ENCODE measurements around the gene BMPR1A.

BMPR1A gene

DNA sequence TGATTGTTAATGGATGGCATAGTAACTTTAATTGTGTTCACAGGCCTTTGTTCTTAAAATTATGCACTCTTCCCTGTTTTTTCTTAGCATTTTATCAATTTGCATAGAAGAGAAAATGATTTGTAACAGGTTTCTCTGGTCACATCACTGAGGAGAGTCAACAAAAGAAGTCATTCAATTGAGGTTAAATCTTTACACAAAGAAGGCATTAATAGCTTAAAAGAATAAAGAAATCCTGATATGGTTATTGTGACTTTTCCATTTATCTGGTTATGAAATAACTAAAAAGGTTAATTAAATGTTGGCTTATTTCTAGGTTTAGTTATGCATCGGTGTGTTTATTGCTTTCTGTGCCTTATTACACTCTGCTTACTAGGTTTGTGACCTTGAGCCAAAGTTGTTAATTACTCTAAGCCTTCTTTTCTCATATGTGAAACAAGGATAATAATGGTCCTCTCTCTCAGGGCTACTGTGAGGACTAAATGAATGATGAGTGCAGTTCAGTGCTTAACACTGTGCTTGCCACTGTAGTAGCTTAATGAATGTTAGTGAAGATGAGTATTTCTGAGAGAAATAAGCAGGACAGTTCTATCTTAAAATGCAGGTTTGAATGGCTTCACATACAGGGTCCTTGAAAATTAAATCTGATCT, 12.1 kb downstream of the BMPR1A start:
- no peak for DNase-seq

DNA sequence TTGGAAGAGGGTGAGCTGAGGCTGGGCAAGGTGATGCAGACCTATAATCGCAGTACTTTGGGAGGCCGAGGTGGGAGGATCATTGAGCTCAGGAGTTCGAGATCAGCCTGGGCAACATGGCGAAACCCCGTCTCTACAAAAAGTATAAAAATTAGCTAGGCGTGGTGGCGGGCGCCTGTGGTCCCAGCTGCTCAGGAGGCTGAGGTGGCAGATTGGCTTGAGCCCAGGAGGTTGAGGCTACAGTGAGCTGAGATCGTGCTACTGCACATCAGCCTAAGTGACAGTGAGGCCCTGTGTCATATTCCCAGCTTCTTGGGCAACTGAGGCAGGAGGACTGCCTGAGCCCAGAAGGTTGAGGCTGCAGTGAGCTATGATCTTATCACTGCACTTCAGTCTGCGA, 13.6 kb downstream of the BMPR1A start:
- no peak for DNase-seq

DNA sequence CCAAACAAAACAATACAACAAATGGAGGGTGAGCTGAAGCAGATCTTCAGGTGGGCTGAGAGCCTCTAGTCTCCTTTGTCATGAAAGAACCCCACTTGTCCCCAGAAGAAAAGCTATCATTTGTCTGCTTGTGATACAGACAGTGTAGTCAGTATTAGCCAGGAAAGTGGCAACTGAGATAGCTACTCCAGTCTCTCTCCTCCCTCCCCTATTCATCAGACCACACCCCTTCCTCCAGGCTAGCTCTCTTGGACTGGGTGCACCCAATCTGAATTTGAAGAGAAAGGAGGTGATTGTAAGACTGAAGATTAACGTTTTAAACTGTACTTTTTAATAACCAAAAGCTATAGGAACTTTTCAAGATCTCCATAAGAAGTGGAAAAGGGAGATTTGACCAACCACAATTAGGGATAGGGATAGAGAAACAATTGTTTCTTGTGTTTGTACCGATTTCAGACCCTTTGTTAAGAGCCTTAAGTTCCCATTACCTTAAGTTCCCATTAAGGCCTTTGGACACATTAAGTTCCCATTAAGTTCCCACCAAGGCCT, 14.1 kb downstream of the BMPR1A start:
- DNase-seq: no peak

DNA sequence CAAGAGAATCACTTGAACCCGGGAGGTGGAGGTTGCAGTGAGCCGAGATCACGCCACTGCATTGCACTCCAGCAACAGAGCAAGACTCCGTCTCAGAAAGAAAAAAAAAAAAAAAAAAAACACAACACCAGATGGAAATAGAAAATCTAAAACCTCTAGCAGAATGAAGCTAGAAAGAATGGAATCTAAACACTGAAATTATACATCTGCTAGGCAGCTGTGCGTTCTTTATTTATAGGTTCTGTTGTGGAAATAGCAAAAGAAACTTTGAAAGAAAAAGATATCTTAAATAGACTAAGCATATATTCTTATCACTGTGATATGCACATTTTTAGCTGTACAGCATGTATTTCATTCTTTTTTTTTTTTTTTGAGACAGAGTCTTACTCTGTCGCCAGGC, 17.1 kb downstream of the BMPR1A start:
- DNase-seq: no peak

DNA sequence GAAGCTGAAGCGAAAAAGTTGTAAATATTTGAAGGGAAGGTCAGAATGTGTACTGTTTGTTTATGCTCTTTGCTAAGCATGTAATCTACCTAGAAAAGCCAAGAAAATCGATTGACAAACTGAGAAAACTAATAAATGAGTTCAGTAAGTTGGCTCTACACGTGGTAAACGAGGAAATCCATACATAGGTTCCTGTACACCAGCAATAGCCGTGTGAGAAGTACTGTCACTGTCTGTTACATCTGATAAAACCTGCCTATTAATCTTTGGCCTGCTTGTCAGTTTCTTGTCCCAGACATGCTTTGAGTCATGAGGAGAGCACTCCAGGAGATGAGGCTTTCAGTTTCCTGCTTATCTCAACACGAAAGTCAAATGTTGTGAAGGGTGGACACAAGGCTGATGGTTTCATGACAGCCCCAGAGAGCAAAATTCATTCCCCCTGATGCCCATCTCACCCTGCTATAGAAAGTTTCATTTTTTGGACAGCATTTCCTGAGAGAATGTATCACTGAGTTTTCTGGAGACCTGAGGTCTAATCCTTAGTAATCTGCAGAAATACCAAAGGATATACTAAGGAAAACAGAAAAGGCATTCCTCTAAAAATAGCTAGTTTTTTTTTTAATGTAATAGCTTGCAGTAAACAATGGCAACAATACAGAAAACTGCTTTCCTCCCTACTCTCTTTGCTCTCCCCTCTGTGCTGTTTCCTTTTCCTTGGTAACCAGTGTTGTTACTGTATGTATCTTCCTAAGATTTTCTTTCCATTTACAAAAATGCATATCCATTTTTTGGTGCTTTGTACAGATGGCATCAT, 18.8 kb downstream of the BMPR1A start:
- DNase-seq: no peak

DNA sequence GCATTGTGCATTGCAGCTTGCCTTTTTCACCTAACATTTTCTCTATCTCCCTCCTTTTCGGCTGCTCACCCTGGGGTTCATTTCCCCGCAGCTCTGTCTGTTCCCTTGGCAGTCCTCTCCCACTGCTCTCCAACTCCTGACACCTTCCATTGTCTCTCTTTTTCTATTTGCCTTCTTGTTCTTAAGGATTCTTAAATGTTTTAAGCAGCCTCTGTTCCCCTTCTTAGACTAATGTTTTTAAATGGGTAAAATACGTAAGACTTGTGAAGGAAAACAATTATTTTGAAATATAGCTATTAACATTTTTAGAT, 19.4 kb downstream of the BMPR1A start:
- DNase-seq: no peak

DNA sequence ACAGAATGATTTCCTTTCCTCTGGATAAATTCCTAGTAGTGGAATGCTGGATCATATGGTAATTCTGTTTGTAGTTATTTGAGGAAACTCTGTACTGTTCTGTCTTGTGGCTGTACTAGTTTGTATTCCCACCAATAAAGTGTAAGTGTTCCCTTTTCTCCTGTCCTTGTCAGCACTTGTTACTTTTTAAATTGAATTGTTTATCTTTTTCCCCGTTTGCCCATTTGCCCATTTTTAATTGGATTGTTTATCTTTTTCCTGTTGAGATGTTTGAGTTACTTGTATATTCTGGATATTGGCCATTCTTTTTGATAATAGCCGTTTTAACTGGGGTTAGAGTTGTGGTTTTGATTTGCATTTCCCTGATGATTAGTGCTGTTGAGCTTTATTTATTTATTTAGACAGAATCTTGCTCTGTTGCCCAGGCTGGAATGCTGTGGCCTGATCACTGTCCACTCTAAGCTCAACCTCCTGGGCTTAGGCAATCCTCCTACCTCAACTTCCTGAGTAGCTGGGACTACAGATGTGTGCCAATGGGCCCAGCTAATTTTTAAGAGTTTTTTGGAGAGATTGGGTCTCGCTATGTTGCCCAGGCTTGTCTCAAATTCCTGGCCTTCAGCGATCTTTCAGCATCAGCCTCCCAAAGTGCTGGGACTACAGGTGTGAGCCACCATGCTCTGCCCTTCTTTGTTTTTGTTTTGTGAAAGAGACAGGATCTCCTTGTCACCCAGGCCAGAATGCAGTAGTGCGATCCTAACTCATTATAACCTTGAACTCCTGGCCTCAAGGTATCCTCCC, 23.0 kb downstream of the BMPR1A start:
- no peak for DNase-seq

DNA sequence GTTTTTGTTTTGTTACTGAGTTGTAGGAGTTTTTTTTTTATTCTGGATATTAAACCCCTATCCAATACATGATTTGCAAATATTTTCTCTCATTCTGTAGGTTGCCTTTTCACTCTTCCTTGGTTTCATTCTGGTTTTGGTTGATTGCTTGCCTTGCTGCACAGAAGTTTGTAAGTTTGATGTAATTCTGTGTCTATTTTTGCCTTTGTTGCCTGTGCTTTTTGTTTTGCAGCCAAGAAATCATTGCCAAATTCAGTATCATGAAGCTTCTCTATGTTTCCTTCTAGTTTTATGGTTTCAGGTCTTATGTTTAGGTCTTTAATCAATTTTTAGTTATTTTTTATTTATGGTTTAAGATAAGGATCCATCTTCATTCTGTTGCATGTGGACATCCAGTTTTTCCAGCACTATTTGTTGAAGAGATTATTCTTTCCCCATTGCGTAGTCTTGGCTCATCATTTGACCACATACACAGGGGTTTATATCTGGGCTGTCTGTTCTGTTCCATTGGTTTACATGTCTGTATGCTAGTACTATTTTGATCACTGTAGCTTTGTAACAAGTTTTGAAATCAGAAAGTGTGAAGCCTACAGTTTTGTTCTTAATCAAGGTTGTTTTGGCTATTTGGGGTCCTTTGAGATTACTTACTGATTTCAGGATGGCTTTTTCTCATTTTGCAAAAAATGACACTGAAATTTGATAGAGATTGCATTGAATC, 26.4 kb downstream of the BMPR1A start:
- DNase-seq: no peak

DNA sequence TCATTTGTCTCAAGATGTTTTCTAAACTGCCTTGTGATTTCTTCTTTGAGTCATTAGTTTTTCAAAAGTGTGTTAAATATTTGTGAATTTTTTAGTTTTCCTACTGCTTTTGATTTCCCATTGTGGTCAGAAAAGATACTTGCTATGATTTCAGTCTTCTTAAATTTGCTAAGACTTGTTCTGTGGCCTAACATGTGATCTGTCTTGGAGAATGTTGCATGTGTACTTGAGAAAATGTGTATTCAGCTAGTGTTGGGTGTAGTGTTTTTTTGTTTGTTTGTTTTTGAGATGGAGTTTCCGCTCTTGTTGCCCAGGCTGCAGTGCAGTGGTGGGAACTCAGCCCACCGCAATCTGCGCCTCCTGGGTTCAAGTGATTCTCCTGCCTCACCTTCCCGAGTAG, 28.6 kb downstream of the BMPR1A start:
- no peak for DNase-seq

DNA sequence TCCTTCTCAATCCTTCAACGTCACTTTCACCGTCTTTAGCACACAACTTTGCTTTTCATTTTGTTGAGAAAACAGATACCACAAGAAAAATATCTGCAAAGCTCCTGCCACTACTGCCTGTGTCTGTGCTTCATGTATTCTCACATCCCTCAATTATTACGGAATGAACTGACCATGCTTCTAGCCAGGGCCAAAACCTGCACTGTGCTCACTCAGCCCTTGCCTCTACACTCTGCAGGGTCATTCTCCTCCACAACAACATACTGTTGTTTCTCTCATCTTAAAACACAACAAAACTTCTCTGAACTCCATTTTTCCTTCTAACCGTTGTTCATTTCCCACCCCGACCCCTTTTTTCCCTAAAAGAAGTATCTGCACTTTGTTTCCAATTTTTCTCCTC, 29.5 kb downstream of the BMPR1A start:
- DNase-seq: no peak

DNA sequence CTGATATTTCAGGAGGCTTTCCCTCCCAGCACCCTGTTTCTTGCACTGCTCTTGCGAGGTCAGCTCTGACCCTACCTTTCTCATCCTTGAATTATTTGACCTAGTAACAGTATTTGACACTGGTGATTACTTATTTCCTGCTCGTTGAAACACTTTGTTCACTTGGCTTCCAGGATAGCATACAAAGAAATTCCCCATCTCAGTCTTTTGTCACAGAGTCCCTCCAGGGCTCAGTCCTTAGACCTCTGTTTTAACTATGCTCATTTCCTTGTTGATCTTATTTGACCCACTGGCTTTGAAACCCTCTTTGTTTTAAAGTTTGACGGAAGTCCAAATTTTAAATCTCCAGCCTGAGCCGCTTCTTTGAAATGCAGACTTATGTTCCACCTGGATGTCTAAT, 29.9 kb downstream of the BMPR1A start:
- DNase-seq: no peak

DNA sequence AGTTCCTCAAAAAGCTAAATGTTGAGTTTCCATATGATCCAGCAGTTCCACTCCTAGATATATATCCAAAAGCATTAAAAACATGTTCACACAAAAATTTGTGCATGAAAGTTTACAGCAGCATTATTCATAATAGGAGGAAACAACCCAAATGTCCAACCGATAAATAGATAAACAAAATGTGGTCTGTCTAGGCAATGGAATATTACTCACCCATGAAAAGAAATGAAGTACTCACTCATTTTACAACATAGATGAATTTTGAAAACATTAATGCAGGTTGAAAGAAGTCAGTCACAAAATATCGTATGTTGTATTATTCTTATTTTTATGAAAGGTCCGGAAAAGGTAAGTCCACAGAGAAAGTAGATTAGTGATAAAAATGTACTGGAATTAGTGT, 34.0 kb downstream of the BMPR1A start:
- no peak for DNase-seq

DNA sequence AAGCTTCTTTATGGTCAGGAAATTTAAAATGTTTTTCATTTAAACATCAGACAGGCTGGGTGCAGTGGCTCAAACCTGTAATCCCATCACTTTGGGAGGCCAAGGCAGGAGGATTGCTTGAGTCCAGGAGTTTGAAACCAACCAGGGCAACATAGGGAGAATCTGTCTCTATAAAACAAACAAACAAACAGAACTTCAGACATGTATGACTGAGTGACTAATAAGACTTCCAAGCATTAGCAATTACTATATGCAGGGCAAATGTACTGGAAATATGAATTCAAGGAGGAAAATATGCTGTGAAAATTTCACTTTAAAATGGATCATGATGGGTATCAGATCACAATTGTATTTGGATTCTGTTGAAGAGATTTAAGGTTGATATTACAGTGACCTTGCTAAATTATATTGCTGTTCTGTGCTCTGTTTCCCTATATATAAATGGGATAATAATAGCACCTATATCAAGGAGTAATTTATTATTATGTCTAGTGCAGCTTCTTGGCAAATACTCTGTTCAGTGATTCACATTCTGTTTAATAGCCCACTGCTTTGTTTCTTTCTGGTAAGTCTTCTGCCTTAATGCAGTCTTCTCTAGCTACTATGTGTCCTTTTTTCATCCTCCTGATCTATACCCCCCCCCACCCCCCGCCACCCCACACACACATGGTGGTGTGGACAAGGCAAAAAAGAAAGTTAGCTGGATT, 36.2 kb downstream of the BMPR1A start:
- no peak for DNase-seq

DNA sequence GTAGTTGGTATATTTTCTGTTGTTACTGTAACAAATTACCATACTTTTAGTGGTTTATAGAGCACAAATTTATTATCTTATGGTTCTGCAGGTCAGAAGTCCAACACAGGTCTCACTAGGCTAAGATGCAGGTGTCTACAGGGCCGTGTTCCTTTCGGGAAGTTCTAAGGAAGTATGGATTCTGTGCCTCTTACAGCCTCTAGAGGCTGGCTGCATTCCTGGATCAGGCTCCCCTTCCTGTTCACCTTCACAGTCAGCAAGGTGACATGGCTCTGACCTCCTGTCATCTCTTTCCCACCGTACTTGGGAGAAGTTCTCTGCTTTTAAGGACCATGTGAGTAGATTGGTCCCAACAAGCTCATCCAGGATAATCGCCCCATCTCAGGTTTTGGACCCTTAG, 37.3 kb downstream of the BMPR1A start:
- no peak for DNase-seq

DNA sequence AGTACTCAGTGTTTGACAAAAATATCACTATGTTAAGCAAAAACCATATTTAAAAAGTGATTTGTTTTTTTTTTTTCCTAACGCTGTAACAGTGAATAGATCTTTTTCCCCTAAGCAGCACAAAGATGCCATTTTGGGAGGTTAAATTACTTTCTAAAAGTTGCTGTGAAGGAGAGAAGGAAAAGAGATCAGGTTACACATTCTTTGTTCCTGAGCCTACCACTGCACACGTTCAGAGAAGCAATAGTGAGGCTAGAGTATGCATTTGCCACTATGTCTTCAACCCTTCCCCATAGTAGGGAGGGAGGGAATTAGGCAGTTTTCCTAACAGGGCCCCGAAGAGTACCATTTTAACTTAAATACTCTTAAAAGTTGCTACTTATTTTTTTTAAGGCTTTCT, 38.9 kb downstream of the BMPR1A start:
- no peak for DNase-seq

DNA sequence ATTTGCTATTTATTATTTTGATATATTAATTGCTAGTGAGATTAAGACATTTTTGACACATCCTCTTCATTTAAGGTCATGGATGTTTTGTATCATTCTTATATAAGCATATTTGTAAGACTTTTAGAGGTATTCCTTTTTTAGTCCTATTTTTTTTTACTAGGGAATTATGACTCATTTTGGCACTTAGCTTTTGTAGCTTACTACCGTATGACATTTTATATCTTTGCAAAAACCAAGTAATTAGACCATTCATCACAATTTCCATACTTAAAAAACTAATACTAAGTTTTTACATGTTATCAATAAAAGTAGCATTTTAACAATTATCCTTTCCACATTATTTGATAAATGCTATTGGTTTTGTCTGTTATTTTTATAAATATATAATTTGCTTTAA, 41.6 kb downstream of the BMPR1A start:
- no peak for DNase-seq

DNA sequence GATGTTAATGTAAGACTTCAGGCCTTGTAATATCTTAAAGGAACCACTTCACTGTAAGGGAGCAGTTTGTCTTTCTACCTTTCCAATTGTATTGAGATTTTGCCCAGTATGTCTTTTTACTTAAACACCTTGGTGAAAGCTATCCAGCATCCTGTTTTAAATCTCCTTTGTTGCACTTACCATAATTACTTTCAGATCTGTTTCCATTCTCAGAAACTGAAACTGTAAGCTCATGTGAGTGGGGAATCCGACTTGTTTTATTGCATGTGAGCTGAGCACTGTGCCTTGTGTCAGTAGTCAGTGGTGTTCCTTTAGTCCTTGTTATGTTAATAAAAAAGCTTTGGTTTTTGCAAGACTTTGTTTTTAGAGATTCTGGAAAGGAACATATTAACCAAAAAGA, 42.2 kb downstream of the BMPR1A start:
- DNase-seq: peak in 1 of 2 donors; percentile 31

DNA sequence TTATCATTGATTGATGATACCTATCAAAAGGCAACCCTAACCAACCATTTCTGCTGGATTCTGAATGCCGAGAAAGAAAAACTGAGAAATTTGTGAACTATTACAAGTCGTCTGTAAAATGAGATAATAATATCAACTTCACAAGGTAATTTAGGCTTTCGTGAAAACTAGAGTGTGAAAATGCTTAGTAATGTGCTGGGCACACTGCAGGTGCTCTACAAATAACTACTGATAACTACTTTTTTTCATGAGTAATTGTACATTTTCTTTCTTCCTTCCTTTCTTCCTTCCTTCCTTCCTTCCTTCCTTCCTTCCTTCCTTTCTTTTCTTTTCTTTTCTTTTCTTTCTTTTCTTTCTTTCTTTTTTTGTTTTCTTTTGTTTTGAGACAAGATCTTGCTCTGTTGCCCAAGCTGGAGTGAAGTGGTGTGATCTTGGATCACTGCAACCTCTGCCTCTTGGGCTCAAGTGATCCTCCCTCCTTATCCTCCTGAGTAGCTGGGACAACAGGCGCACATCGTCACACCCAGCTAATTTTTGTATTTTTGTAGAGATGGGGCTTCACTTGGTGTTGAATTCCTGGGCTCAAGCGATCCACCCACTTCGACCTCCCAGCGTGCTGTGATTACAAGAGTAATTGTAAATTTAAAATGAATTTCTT, 42.9 kb downstream of the BMPR1A start:
- DNase-seq: no peak

DNA sequence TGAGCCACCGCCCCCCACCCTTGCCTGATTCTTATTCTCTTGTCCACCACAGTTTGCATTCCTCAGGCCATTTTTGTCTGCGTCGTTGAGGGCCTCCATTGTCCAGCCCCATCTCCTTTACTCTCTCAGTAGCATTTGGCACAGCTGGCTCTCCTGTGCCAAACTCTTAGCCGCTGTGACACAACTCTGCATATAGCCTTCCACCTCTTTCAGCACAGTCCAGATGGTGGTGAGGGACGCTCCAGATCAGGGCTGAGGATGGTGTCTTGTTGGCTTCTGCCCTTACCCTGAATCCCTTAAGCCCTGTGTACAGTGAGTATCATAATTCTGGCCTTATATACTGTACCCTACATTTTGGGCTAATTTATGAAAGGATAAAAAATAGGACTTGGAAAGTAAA, 45.6 kb downstream of the BMPR1A start:
- no peak for DNase-seq

DNA sequence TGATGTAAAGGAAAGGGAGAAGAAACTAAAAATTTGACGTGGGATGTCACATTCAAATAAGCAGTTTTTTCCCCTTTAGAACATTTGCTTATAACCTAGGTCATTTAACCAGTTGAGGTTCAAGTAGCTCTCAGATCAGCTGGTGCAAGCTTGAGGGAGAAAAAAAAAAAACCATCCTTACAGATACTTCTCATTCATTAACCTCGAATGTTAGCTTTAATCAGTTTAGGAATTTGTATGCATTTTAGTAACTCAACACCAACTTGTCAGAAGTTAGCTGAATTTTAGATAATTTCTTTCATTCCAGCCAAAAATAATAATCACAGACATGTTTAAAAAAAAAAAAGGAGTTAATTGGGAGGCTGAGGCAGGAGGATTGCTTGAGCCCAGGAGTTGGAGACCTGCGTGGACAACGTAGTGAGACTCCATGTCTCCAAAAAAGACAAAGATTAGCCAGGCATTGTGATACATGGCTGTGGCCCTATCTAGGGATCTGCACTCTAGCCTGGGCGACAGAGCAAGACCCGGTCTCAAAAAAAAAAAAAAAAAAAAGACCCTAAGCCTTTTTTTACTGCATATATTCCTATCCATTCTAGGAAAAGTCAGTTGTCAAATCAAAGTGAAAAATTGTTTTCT, 46.2 kb downstream of the BMPR1A start:
- no peak for DNase-seq

DNA sequence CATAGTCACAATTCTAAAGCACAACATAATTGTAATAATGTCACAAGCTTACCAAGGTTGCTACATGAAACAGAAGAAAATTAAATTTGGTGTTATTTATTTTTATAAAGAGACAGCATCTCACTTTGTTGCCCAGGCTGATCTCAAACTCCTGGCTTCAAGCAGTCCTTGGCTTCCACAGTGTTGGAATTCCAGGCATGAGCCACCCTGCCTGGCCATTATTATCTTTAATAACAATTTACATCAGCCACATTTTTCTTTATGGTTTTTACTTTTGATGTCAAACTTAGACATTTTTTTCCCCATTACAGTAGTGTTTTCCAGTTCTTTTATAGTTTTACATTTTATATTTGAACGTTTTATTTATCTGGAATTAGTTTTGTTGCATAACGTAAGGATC, 46.7 kb downstream of the BMPR1A start:
- DNase-seq: no peak
